NCI-H526 (cell line): ENCODE results near the gene TRMT11.
A peak's percentile ranks its signal among the peaks of the same experiment; 100 is the strongest.
"Not testable (repeated sequence)": the region's sequence is repeated elsewhere in the genome, so short reads cannot be mapped to it uniquely, and the experiment has no call there.

ENCODE experiments used
- DNase-seq, 2 experiments: peaks; one replicate each; lab custom pipeline; 2025; lab: John Stamatoyannopoulos, UW

Gene TRMT11

GRCh38 chr6:125956506-125957390 lies 29.6 kb upstream of the TRMT11 start, which contains the start of gene HINT3:
Gene HINT3 (plus strand): TSS chr6:125956770. CDS start chr6:125956978, 208 bp downstream.
- peak; percentile 95 to 98 for DNase-seq

- no peak for DNase-seq
Measured at GRCh38 chr6:125957391-125957693, 29.0 kb upstream of the TRMT11 start.

GRCh38 chr6:125957845-125958244 lies 28.5 kb upstream of the TRMT11 start:
- peak in 1 of 2 experiments; percentile 36 for DNase-seq

- no peak for DNase-seq
Measured at GRCh38 chr6:125959041-125959440, 27.3 kb upstream of the TRMT11 start.

- no peak for DNase-seq
Measured at GRCh38 chr6:125961117-125961516, 25.2 kb upstream of the TRMT11 start.

- no peak for DNase-seq
Measured at GRCh38 chr6:125962900-125963497, 23.3 kb upstream of the TRMT11 start.

- DNase-seq, result no peak
Measured at GRCh38 chr6:125963817-125964216, 22.5 kb upstream of the TRMT11 start.

GRCh38 chr6:125966569-125966968 lies 19.8 kb upstream of the TRMT11 start:
- no peak for DNase-seq

- no peak for DNase-seq
Measured at GRCh38 chr6:125968493-125968892, 17.8 kb upstream of the TRMT11 start.

GRCh38 chr6:125970760-125971159 lies 15.6 kb upstream of the TRMT11 start:
- no peak for DNase-seq

GRCh38 chr6:125972478-125972877 lies 13.9 kb upstream of the TRMT11 start:
- not testable (repeated sequence) for DNase-seq

GRCh38 chr6:125974214-125974866 lies 12.0 kb upstream of the TRMT11 start:
- peak; percentile 7 to 45 for DNase-seq

GRCh38 chr6:125979101-125979500 lies 7.2 kb upstream of the TRMT11 start:
- no peak for DNase-seq

GRCh38 chr6:125981571-125982185 lies 4.7 kb upstream of the TRMT11 start:
- no peak for DNase-seq

- no peak for DNase-seq
Measured at GRCh38 chr6:125983246-125983945, 2.9 kb upstream of the TRMT11 start.

GRCh38 chr6:125984311-125984710 lies 2.0 kb upstream of the TRMT11 start:
- DNase-seq, result no peak

- peak in 1 of 2 experiments; percentile 2 for DNase-seq
Measured at GRCh38 chr6:125985522-125985921, 818 bp upstream of the TRMT11 start.

- DNase-seq, result no peak
Measured at GRCh38 chr6:125985979-125986300, 400 bp upstream of the TRMT11 start.

- peak; percentile 36 to 64 for DNase-seq
Measured at GRCh38 chr6:125987026-125987617, 782 bp downstream of the TRMT11 start.

- DNase-seq, result no peak
Measured at GRCh38 chr6:125988280-125988679, 1.9 kb downstream of the TRMT11 start.

- DNase-seq, result no peak
Measured at GRCh38 chr6:125989631-125990030, 3.3 kb downstream of the TRMT11 start.

- no peak for DNase-seq
Measured at GRCh38 chr6:125991653-125992052, 5.3 kb downstream of the TRMT11 start.
